ENCODE measurements around the gene GABBR1.
"Not testable (repeated sequence)": the region's sequence is repeated elsewhere in the genome, so short reads cannot be mapped to it uniquely, and the experiment has no call there.

Gene GABBR1

DNA sequence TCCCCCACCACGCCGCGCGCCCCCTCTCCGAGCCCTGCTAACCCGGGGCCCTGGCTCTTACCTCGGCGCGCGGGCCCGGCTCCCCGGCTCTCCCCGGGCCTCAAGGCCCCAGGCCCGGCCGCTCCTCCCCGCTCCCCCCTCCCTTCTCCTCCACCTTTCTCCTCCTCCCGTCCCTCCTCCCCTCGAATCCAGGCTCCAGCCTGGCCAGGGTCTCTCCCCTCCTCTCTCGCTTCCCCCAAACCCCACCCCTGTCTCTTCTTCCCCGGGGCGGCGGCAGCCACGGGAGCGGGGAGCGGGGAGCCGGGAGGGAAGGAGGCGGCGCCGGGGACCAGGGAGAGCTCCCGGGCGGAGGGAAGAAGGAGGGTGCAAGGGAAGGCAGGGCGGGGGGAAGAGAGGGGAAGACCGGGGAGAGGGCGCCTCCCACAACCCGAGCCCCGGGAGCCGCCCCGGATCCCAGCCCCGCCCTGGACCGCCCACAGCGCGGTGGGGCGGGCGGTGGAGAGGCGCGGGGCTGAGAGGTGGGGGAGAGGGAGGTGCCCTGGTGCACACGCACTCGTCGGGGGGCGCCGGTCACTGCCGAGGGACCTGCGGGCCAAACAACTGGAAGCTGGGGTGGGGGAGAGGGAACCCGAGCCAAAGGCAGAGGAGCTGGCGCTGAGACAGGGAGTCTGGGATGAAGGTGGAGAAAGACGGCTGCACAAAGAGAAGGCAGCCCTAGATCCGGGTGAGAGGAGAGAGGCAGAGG, at the start of gene GABBR1:
Gene GABBR1, minus strand, starts transcription at position 395 of the 745 bp plus-strand sequence. CDS start 798 bp downstream, outside the sequence.
- DNase-seq, result peak; percentile 61

DNA sequence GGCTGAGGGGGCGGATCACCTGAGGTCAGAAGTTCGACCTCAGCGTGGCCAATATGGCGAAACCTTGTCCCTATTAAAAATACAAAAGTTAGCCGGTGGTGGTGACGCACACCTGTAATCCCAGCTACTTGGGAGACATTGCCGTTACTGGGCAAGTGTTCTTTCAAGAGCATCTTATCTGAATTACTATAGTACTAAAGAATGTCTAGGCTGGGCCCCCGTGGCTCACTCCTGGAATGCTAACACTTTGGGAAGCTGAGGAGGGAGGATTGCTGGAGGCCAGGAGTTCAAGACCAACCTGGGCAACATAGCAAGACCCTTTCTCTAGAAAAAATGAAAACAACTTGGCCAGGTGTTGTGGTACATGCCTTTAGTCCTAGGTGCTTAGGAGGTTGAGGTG, 48.8 kb upstream of the GABBR1 start:
- DNase-seq, result no peak

GRCh38 chr6:29680904-29681303, 47.9 kb upstream of the GABBR1 start, which contains the start of gene ZFP57:
Gene ZFP57, minus strand, starts transcription at chr6:29681152. Its CDS starts 4,149 bp downstream, at chr6:29677003.
- DNase-seq, result no peak

- DNase-seq, result no peak
Measured at GRCh38 chr6:29680416-29680815, 47.4 kb upstream of the GABBR1 start.

GRCh38 chr6:29679962-29680361, 47.0 kb upstream of the GABBR1 start:
- no peak for DNase-seq

DNA sequence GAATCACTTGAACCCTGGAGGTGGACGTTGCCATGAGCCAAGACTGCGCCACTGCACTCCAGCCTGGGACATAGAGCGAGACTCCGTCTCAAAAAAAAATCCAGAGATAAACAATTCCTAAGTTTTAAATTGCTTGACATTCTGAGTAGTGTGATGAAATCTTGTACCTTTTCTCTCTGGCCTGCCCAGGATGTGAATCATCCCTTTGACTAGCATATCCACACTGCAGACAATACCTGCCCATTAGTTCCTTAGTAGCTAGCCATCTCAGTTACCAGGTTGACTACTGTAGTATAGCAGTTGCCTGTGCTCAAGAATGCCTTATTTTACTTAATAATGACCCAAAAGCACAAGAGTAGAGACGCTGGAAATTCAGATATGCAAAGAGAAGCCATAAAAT, 45.1 kb upstream of the GABBR1 start:
- no peak for DNase-seq

GRCh38 chr6:29676981-29677601, 44.1 kb upstream of the GABBR1 start:
- DNase-seq, result no peak

- DNase-seq, result peak; percentile 52
Measured at GRCh38 chr6:29675561-29675960, 42.6 kb upstream of the GABBR1 start.

DNA sequence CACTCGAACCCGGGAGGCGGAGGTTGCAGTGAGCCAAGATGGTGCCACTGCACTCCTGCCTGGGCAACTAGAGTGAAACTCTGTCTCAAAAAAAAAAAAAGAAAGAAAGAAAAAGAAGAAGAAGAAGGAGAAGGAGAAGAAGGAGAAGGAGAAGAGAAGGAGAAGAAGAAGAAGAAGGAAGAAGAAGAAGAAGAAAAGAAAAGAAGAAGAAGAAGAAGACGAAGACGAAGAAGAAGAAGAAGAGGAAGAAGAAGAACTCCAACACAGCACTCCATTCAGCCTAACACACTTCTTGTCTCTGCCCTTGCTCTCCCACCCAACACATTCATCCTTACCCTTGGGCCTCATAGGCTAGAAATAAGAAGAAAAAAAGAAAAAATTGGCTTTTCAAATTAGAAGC, 41.0 kb upstream of the GABBR1 start:
- DNase-seq, result no peak

- DNase-seq, result no peak
Measured at GRCh38 chr6:29673161-29673560, 40.2 kb upstream of the GABBR1 start.

DNA sequence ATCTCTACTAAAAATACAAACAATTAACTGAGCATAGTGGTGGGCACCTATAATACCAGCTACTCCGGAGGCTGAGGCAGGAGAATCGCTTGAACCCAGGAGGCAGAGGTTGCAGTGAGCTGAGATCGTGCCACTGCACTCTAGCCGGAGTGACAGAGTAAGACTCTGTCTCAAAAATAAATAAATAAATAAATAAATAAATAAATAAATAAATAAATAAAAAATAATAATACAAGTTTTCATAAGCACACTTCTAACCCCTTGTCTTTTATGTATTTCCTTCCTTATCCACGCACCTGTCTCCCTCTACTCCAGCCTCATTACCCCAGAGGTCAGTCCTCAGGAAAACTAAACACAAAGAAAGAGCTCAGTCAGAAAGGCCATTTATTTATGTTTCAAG, 39.1 kb upstream of the GABBR1 start:
- not testable (repeated sequence) for DNase-seq

- no peak for DNase-seq
Measured at GRCh38 chr6:29671026-29671425, 38.0 kb upstream of the GABBR1 start.

- DNase-seq, result no peak
Measured at GRCh38 chr6:29667158-29667557, 34.2 kb upstream of the GABBR1 start.

GRCh38 chr6:29666826-29667130, 33.8 kb upstream of the GABBR1 start:
- DNase-seq, result no peak

GRCh38 chr6:29665942-29666825, 33.2 kb upstream of the GABBR1 start:
- no peak for DNase-seq

GRCh38 chr6:29663300-29664042, 30.5 kb upstream of the GABBR1 start:
- DNase-seq, result no peak

DNA sequence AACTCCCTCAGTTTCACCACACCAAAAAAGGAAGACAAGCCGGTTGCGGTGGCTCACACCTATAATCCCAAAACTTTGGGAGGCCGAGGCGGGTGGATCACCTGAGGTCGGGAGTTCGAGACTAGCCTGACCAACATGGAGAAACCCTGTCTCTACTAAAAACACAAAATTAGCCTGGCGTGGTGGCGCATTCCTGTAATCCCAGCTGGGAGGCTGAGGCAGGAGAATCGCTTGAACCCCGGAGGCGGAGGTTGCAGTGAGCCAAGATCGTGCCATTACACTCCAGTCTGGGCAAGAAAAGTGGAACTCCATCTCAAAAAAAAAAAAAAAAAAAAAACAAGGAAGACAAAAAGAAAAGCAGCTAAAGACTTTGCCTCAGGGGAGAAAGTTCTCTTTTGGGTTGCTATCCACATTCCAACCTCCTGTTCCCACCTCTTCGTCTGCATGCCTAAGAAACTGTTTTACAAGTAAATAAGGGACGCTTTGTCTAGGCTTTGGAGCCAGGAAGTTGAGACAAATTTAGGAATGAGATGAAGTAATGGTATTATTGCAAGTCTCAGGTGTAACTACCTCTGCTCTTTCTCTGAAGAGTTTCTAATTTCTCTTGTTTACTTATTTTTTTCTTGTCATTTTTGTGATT, 28.6 kb upstream of the GABBR1 start:
- not testable (repeated sequence) for DNase-seq

DNA sequence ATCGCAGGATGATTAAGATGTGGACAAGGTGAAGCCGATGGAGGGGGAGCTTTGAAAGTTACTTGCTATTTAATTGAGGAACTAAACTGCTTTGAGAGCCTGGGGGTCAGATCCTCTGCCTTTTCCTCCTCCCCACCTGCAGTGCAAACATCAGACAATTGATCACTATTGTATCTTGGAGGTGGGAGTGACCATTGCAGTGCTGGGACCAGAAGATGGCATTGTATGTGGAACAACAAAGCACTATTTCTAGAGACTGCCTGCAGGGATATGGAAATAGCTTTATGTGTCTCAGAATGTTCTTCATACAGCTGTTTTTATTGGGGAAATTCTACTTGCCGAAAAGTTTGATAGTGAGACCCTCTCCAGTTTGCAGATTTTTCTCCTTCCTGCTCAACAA, 28.1 kb upstream of the GABBR1 start:
- no peak for DNase-seq

DNA sequence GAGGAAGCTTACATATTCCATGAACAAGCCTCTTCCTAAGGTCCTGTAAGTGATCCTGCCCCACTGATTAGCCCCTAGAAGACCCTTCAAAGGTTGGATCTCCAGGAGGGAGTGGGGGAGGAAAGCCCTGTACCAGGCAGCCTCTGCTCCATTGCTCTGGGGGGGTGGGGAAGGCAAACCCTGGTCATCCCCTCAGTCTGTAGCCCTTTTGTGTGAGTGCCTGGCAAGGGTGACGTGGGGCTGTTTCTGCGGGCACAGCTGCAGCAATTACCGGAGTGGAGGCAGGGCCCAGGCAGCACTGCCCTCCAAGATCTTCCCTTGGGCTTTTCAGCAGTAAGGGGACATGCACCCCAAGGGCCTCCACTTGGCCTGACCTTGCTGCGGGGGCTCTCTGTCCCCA, 23.8 kb upstream of the GABBR1 start, which contains the start of gene MOG:
Gene MOG, plus strand, starts transcription at position 295 of the 400 bp plus-strand sequence. CDS start 118 bp downstream, outside the sequence.
- DNase-seq, result no peak

GRCh38 chr6:29656157-29656556, 23.2 kb upstream of the GABBR1 start:
- no peak for DNase-seq

- no peak for DNase-seq
Measured at GRCh38 chr6:29655658-29656057, 22.7 kb upstream of the GABBR1 start.

GRCh38 chr6:29653452-29654038, 20.6 kb upstream of the GABBR1 start:
- DNase-seq, result peak; percentile 84

Data from NCI-H526 treated with DMSO at 0.1 percent for 48 hours (cell line).